ENCODE results near the gene NCKAP1. TPM values are rescaled to one million over a fixed set of nuclear protein-coding genes. Genes with fewer than 3 reads are reported as not detected.
"Not testable (repeated sequence)": the region's sequence is repeated elsewhere in the genome, so short reads cannot be mapped to it uniquely, and the experiment has no call there.

NCKAP1 gene
- total and polyA plus RNA-seq, 4 donors, result 16.1 to 64.2 (median 24.4) TPM

DNA sequence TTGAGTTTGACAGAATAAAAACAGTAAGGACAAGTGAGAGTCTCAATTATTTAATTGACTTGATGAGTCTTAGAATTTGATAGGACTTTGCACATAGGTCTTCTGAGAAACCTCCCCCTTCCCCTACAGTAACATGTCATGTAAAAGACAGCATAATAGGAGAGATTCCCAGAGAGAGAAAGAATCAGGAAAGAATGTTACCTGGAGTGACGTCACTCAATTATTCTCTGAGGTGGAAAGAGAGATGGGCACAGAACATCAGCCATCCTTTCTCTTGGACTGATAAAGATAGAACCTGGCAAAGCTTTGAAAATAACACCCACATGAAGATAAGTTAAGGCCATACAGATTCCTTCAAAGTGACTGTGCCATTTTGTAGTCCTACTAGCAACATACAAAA lies 152.5 kb downstream of the NCKAP1 start (continued):
- TF ChIP-seq, protein P1, sequence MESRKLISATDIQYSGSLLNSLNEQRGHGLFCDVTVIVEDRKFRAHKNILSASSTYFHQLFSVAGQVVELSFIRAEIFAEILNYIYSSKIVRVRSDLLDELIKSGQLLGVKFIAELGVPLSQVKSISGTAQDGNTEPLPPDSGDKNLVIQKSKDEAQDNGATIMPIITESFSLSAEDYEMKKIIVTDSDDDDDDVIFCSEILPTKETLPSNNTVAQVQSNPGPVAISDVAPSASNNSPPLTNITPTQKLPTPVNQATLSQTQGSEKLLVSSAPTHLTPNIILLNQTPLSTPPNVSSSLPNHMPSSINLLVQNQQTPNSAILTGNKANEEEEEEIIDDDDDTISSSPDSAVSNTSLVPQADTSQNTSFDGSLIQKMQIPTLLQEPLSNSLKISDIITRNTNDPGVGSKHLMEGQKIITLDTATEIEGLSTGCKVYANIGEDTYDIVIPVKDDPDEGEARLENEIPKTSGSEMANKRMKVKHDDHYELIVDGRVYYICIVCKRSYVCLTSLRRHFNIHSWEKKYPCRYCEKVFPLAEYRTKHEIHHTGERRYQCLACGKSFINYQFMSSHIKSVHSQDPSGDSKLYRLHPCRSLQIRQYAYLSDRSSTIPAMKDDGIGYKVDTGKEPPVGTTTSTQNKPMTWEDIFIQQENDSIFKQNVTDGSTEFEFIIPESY (IDR thresholded peaks at IDR 0.05), result no peak
- TF ChIP-seq RXRA (IDR thresholded peaks at IDR 0.05) (no peak), GABPA (IDR thresholded peaks at IDR 0.05 in 1 of 2, conservative IDR thresholded peaks at IDR 0.05 in 1 of 2) (no peak), HNF4A (conservative IDR thresholded peaks at IDR 0.05) (no peak)

DNA sequence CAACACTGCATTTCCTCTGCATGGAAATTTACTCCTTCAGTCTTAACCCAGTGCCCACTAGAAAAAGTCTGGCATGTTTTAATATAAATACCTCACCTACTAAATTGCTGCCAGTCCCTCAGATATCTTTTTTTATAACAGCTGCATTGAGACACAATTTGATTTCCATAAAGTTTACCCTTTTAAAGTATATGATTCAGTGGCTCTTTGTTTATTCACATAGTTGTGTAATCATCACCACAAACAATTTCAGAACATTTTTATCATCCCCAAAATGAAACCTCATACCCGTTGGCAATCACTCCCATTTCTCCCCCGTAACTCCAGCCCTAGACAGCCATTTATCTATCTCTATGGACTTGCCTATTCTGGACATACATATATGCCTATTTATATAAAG lies 154.8 kb downstream of the NCKAP1 start:
- Histone ChIP-seq H3K9ac (ENCODE audit: low read depth in 1 of 2, low read length in 2 of 2) (no peak overlapping the region), H3K27me3 (ENCODE audit: control insufficient read depth in 4 of 4, insufficient read depth in 4 of 4, low read length in 3 of 4) (no peaks in the 10 kb centered on the region), H3K4me1 (ENCODE audit: control insufficient read depth in 4 of 4, insufficient read depth in 4 of 4, low read length in 3 of 4) (no peaks in the 10 kb centered on the region), H3K27ac (ENCODE audit: low read depth in 1 of 2, low read length in 2 of 2) (no peak overlapping the region), H3K36me3 (ENCODE audit: control insufficient read depth in 4 of 4, insufficient read depth in 3 of 4, low read depth in 1 of 4, low read length in 3 of 4) (no peaks in the 10 kb centered on the region), H3K9me3 (ENCODE audit: control insufficient read depth in 4 of 4, low read length in 3 of 4) (no peaks in the 10 kb centered on the region), H3K4me3 (ENCODE audit: low read depth in 1 of 3, low read length in 3 of 3) (no peak overlapping the region)
- WGBS, result 64% methylated on average over 2 of the region's 2 CpGs
- no peak for DNase-seq (ENCODE audit: low spot score)
- TF ChIP-seq NR2F2 (IDR thresholded peaks at IDR 0.05) (no peak), TAF1 (conservative IDR thresholded peaks at IDR 0.05) (no peak), EGR1 (IDR thresholded peaks at IDR 0.05; ENCODE audit: low read depth in 2 of 2) (no peak), RXRA (IDR thresholded peaks at IDR 0.05) (no peak), JUND (IDR thresholded peaks at IDR 0.05) (no peak), HNF4A (conservative IDR thresholded peaks at IDR 0.05) (no peak), RAD21 (IDR thresholded peaks at IDR 0.05) (no peak), FOXA2 (IDR thresholded peaks at IDR 0.05) (no peak), YY1 (IDR thresholded peaks at IDR 0.05) (no peak)
- TF ChIP-seq, protein P2, sequence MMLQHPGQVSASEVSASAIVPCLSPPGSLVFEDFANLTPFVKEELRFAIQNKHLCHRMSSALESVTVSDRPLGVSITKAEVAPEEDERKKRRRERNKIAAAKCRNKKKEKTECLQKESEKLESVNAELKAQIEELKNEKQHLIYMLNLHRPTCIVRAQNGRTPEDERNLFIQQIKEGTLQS (IDR thresholded peaks at IDR 0.05), result no peak
- TF ChIP-seq, protein P3, sequence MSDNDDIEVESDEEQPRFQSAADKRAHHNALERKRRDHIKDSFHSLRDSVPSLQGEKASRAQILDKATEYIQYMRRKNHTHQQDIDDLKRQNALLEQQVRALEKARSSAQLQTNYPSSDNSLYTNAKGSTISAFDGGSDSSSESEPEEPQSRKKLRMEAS (IDR thresholded peaks at IDR 0.05), result no peak
- TF ChIP-seq, protein P4, sequence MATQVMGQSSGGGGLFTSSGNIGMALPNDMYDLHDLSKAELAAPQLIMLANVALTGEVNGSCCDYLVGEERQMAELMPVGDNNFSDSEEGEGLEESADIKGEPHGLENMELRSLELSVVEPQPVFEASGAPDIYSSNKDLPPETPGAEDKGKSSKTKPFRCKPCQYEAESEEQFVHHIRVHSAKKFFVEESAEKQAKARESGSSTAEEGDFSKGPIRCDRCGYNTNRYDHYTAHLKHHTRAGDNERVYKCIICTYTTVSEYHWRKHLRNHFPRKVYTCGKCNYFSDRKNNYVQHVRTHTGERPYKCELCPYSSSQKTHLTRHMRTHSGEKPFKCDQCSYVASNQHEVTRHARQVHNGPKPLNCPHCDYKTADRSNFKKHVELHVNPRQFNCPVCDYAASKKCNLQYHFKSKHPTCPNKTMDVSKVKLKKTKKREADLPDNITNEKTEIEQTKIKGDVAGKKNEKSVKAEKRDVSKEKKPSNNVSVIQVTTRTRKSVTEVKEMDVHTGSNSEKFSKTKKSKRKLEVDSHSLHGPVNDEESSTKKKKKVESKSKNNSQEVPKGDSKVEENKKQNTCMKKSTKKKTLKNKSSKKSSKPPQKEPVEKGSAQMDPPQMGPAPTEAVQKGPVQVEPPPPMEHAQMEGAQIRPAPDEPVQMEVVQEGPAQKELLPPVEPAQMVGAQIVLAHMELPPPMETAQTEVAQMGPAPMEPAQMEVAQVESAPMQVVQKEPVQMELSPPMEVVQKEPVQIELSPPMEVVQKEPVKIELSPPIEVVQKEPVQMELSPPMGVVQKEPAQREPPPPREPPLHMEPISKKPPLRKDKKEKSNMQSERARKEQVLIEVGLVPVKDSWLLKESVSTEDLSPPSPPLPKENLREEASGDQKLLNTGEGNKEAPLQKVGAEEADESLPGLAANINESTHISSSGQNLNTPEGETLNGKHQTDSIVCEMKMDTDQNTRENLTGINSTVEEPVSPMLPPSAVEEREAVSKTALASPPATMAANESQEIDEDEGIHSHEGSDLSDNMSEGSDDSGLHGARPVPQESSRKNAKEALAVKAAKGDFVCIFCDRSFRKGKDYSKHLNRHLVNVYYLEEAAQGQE (IDR thresholded peaks at IDR 0.05), result no peak
- TF ChIP-seq, protein P5, sequence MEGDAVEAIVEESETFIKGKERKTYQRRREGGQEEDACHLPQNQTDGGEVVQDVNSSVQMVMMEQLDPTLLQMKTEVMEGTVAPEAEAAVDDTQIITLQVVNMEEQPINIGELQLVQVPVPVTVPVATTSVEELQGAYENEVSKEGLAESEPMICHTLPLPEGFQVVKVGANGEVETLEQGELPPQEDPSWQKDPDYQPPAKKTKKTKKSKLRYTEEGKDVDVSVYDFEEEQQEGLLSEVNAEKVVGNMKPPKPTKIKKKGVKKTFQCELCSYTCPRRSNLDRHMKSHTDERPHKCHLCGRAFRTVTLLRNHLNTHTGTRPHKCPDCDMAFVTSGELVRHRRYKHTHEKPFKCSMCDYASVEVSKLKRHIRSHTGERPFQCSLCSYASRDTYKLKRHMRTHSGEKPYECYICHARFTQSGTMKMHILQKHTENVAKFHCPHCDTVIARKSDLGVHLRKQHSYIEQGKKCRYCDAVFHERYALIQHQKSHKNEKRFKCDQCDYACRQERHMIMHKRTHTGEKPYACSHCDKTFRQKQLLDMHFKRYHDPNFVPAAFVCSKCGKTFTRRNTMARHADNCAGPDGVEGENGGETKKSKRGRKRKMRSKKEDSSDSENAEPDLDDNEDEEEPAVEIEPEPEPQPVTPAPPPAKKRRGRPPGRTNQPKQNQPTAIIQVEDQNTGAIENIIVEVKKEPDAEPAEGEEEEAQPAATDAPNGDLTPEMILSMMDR (IDR thresholded peaks at IDR 0.05; ENCODE audit: low read depth, low read length, missing input control), result no peak

DNA sequence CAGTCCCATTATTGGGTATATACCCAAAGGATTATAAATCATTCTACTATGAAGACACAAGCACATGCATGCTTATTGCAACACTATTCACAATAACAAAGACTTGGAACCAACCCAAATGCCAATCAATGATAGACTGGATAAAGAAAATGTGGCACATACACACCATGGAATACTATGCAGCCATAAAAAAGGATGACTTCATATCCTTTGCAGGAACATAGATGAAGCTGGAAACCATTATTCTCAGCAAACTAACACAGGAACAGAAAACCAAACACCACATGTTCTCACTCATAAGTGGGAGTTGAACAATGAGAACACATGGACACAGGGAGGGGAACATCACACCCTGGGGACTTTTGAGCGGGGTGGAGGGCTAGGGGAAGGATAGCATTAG lies 158.2 kb downstream of the NCKAP1 start:
- 80% methylated on average over 1 of the region's 1 CpG for WGBS
- not testable (repeated sequence) for H3K36me3 ChIP-seq (ENCODE audit: control insufficient read depth in 4 of 4, insufficient read depth in 3 of 4, low read depth in 1 of 4, low read length in 3 of 4); H3K27ac ChIP-seq (ENCODE audit: low read depth in 1 of 2, low read length in 2 of 2); H3K27me3 ChIP-seq (ENCODE audit: control insufficient read depth in 4 of 4, insufficient read depth in 4 of 4, low read length in 3 of 4); H3K4me1 ChIP-seq (ENCODE audit: control insufficient read depth in 4 of 4, insufficient read depth in 4 of 4, low read length in 3 of 4); H3K9me3 ChIP-seq (ENCODE audit: control insufficient read depth in 4 of 4, low read length in 3 of 4); H3K4me3 ChIP-seq (ENCODE audit: low read depth in 1 of 3, low read length in 3 of 3); DNase-seq (ENCODE audit: low spot score); H3K9ac ChIP-seq (ENCODE audit: low read depth in 1 of 2, low read length in 2 of 2)

Data from liver (tissue), 9 donors.